ENCODE measurements around the gene DNAL1. TPM values are rescaled to one million over a fixed set of nuclear protein-coding genes. Genes with fewer than 3 reads are reported as not detected.

DNAL1 gene
- total and polyA plus RNA-seq, 2 of the 4 experiments (the other 2 are of a cell fraction): 4.5 to 5.4 TPM

DNA sequence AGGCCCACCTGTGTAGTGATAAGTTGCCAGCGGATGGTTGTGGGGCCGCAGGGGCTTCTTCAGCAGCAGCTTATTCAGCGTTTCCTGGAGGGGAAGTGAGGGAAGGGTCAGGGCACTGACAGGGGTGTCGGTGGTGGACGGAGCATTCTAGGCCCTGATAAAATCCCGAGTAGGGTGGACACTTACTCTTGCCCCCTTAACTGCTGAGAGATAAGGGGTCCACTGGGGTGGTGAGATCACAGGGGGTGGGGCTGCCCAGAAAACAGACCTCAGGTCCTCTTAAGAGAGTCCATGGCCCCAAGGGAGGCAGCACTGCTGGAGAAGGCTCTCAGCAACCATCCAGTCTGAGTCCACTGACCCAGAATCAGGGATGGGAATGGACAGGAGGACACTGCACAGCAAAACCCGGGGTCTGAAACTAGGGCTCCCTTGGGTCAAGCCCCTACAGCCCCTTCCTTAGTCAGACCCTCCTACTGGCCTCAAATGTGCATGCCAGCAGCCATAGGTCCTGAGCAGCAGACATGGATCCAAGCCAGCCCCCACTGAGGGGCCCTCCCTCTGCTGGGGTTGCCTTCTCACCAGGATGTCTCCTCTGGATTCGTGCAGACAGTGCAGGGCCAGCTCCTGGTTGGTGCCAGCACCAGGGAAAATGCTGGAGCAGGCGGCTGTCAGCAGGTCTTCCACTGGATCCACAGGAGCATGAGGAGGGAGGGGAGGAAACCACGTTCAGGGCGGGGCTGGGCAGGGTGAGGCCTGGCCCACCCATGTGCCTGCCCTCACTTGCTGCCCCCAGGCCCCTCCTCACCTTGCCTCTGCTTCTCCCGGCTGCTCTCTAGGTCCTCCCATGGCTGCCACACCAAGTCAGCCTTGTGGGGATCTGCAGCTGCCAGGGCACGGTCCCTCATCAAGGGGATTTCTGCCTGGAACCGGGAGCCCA lies 81.5 kb downstream of the DNAL1 start:
- intact Hi-C loops (cut with micrococcal nuclease) (loop anchor here (5.0 to 10.0 kb wide), 2 partner anchors 139 to 311 kb away; no protein-coding TSS in a partner anchor), in situ Hi-C loops (cut with MboI; ENCODE audit: low sequenced_read_pairs) (no loop called here), dilution Hi-C loops (cut with HindIII; ENCODE audit: low sequenced_read_pairs, unreplicated experiment) (no loop called here)
- peak overlapping the region; percentile 59; the same call in 1 of the 2 replicates for H3K27ac ChIP-seq (ENCODE audit: insufficient read depth, low read length)
- no peaks in the 10 kb centered on the region for H3K27me3 ChIP-seq (ENCODE audit: control insufficient read depth, insufficient read depth, low read length)
- H3K23ac ChIP-seq (ENCODE audit: low read depth, low read length): no peak overlapping the region
- H2BK20ac ChIP-seq (ENCODE audit: low read depth, low read length): no peak overlapping the region; the same call in 1 of the 2 replicates
- CTCF ChIA-PET: no interaction called here
- BruUV-seq (replicated peaks): no TSS peak
- no peak overlapping the region for H4K5ac ChIP-seq (ENCODE audit: low read depth, low read length)
- peaks cover 65% of the 10 kb centered on the region for H3K36me3 ChIP-seq (ENCODE audit: control insufficient read depth, insufficient read depth, low read length)
- peak overlapping the region; percentile 37 for H2AFZ ChIP-seq (replicated peaks; ENCODE audit: low read length, poor library complexity)
- 100% methylated on average over 1 of the region's 14 CpGs; no CpG with 5 or more reads in 1 of the 2 experiments for WGBS, 2 experiments (ENCODE audit: extremely low coverage in 2 of 2, insufficient read length in 1 of 2)
- H4K8ac ChIP-seq (ENCODE audit: low read depth in 2 of 2, low read length in 2 of 2): peak overlapping the region; percentile 10 to 55; a peak in 2 of 4 replicates
- no peak overlapping the region for H2BK15ac ChIP-seq (ENCODE audit: low read depth, low read length)
- H3K56ac ChIP-seq (ENCODE audit: extremely low read depth, insufficient read depth, low read length): no peak overlapping the region
- peaks cover 36% of the 10 kb centered on the region for H3K4me1 ChIP-seq (ENCODE audit: control insufficient read depth, insufficient read depth, low read length)
- H2BK5ac ChIP-seq (ENCODE audit: low read depth, low read length, poor library complexity, severe bottlenecking): peak overlapping the region; percentile 53
- H4K20me1 ChIP-seq (ENCODE audit: insufficient read depth, low read length): peaks cover 31% of the 10 kb centered on the region
- H3K14ac ChIP-seq (replicated peaks; ENCODE audit: low read depth, low read length): no peak overlapping the region
- no peak overlapping the region for H3K18ac ChIP-seq (ENCODE audit: low read depth, low read length)
- peak overlapping the region; percentile 46 for H3K4ac ChIP-seq (ENCODE audit: low read depth, low read length)
- DNase-seq (no peak), ATAC-seq (ENCODE audit: low read depth) (no peak)
- POLR2A ChIA-PET (ENCODE audit: unreplicated experiment): no interaction called here
- no peak overlapping the region; the same call in 1 of the 2 replicates for H2BK120ac ChIP-seq (ENCODE audit: low read depth, low read length)
- no peak overlapping the region for H3K4me3 ChIP-seq (ENCODE audit: insufficient read depth, low read depth, low read length)
- H2AK5ac ChIP-seq (ENCODE audit: low read depth, low read length): peak overlapping the region; percentile 31; the same call in 1 of the 2 replicates
- H3K9ac ChIP-seq (ENCODE audit: low read depth, low read length): no peak overlapping the region
- no peak overlapping the region for H4K91ac ChIP-seq (ENCODE audit: insufficient read depth, low read depth, low read length)
- H3K79me1 ChIP-seq (ENCODE audit: low read depth in 1 of 2, low read length in 2 of 2): peaks cover 28 to 75% of the 10 kb centered on the region in 2 experiments
- 0 out of 2 replicates have a peak, but pooled peaks cover 4% of the 10 kb centered on the region for H3K9me1 ChIP-seq (ENCODE audit: insufficient read depth, low read length)
- H3K4me2 ChIP-seq (ENCODE audit: low read depth, low read length): no peak overlapping the region
- H3K9me3 ChIP-seq (ENCODE audit: control insufficient read depth, insufficient read depth, low read length): no peaks in the 10 kb centered on the region
- peak overlapping the region; percentile 88 for H2AK9ac ChIP-seq (replicated peaks; ENCODE audit: low read depth, low read length, poor library complexity)
- TF ChIP-seq, protein P1, sequence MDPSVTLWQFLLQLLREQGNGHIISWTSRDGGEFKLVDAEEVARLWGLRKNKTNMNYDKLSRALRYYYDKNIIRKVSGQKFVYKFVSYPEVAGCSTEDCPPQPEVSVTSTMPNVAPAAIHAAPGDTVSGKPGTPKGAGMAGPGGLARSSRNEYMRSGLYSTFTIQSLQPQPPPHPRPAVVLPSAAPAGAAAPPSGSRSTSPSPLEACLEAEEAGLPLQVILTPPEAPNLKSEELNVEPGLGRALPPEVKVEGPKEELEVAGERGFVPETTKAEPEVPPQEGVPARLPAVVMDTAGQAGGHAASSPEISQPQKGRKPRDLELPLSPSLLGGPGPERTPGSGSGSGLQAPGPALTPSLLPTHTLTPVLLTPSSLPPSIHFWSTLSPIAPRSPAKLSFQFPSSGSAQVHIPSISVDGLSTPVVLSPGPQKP (IDR thresholded peaks at IDR 0.05; ENCODE audit: borderline replicate concordance, low read depth, low read length): no peak
- TF ChIP-seq RCOR1 (IDR thresholded peaks at IDR 0.05; ENCODE audit: insufficient replicate concordance, low read length) (no peak), NFE2L2 (IDR thresholded peaks at IDR 0.05; ENCODE audit: low read depth, low read length) (no peak)

Data from IMR-90 (cell line).